PC-3 (cell line): ENCODE measurements around the gene TNFSF13B. TPM values are rescaled to one million over a fixed set of nuclear protein-coding genes. Genes with fewer than 3 reads are reported as not detected.

ENCODE experiments used
- ATAC-seq: fragments of 200-7000 bp; cut with Tn5 transposase; 2 replicates; pipeline ENCODE4 v1.9.1; 2020; ENCODE audit warnings: mild to moderate bottlenecking, moderate library complexity
- BruUV-seq: library from RNA; stranded (reverse); fragments of 400-500 nt; replicated peaks from 2 replicates; lab custom pipeline; 2021; lab: Mats Ljungman, UMichigan
- CTCF ChIA-PET: fragments of 300-600 bp; sonication (Branson Sonifier 250); formaldehyde crosslinking; loops from one replicate; lab custom pipeline; 2022; ENCODE audit warnings: antibody characterized with exemption; lab: Charles Lee
- POLR2A ChIA-PET: fragments of 300-600 bp; sonication (Branson Sonifier 250); formaldehyde crosslinking; loops from one replicate; lab custom pipeline; 2022; ENCODE audit warnings: antibody characterized with exemption; ENCODE audit not compliant: unreplicated experiment; lab: Charles Lee
- DNase-seq: peaks from one replicate; pipeline ENCODE4 v3.0.0-alpha.2; 2015
- H2AFZ ChIP-seq: fragments of 300-600 bp; sonication (generic); 2 replicates; pipeline ENCODE4 v1.6.0; 2016; ENCODE audit warnings: antibody characterized with exemption, low read length
- H3F3A ChIP-seq: fragments of 300-600 bp; sonication (generic); one replicate; pipeline ENCODE4 v1.6.0; 2017; ENCODE audit warnings: antibody characterized with exemption, low read length, control low read depth, mild to moderate bottlenecking; ENCODE audit not compliant: unreplicated experiment
- H3K27ac ChIP-seq: fragments of 300-600 bp; sonication (generic); 2 replicates; pipeline ENCODE4 v1.5.1; 2016; ENCODE audit warnings: mild to moderate bottlenecking, low read length
- H3K27me3 ChIP-seq: fragments of 300-600 bp; sonication (generic); 2 replicates; pipeline ENCODE4 v1.6.1; 2016; ENCODE audit warnings: low read length, mixed read lengths
- H3K36me3 ChIP-seq: fragments of 300-600 bp; sonication (generic); 2 replicates; pipeline ENCODE4 v1.6.1; 2016; ENCODE audit warnings: low read depth, mixed run types, low read length, mixed read lengths
- H3K4me1 ChIP-seq: fragments of 300-600 bp; sonication (generic); 2 replicates; pipeline ENCODE4 v1.5.1; 2016; ENCODE audit warnings: low read length; ENCODE audit not compliant: insufficient read depth
- H3K4me2 ChIP-seq: fragments of 300-600 bp; sonication (generic); 2 replicates; pipeline ENCODE4 v1.6.0; 2016; ENCODE audit warnings: low read length
- H3K4me3 ChIP-seq: fragments of 300-600 bp; sonication (generic); 2 replicates; pipeline ENCODE4 v1.5.1; 2016; ENCODE audit warnings: mild to moderate bottlenecking, low read length, mixed read lengths
- H3K79me2 ChIP-seq: fragments of 300-600 bp; sonication (generic); 2 replicates; pipeline ENCODE4 v1.6.1; 2017; ENCODE audit warnings: low read length, mixed read lengths
- H3K9ac ChIP-seq: fragments of 300-600 bp; sonication (generic); 2 replicates; pipeline ENCODE4 v1.6.0; 2016; ENCODE audit warnings: mild to moderate bottlenecking, low read length
- H3K9me2 ChIP-seq: fragments of 300-600 bp; sonication (generic); replicated peaks from 2 replicates; pipeline ENCODE4 v1.6.1; 2016; ENCODE audit warnings: mixed run types, low read length, mixed read lengths
- H3K9me3 ChIP-seq: fragments of 300-600 bp; sonication (generic); 2 replicates; pipeline ENCODE4 v1.6.1; 2016; ENCODE audit warnings: low read length, mixed read lengths
- H4K20me1 ChIP-seq: fragments of 300-600 bp; sonication (generic); 2 replicates; pipeline ENCODE4 v1.6.1; 2016; ENCODE audit warnings: low read length, mixed read lengths
- CTCF ChIP-seq: fragments of 300-600 bp; sonication (generic); conservative IDR thresholded peaks from 2 replicates; pipeline ENCODE4 v1.5.1; 2017; ENCODE audit warnings: antibody characterized with exemption, low read depth, mild to moderate bottlenecking, low read length
- EZH2 ChIP-seq: fragments of 300-600 bp; sonication (generic); IDR thresholded peaks from one replicate; pipeline ENCODE4 v1.6.1; 2017; ENCODE audit warnings: antibody characterized with exemption, mild to moderate bottlenecking, low read length; ENCODE audit not compliant: unreplicated experiment
- EZH2phosphoT487 ChIP-seq: fragments of 300-600 bp; sonication (generic); IDR thresholded peaks from 2 replicates; pipeline ENCODE4 v1.6.1; 2018; ENCODE audit warnings: mild to moderate bottlenecking, antibody characterized with exemption, low read length, borderline replicate concordance
- intact Hi-C: fragments of 100-400 bp; cut with micrococcal nuclease; formaldehyde crosslinking; loops from 2 replicates; pipeline ENCODE4 v1.9.0; 2023
- total RNA-seq: library from RNA; depleted of rRNA; stranded (reverse); fragments of >200 nt; gene quantifications from 2 replicates; pipeline ENCODE4 v1.2.3, GENCODE V29; 2014

Gene TNFSF13B
- total RNA-seq, 1 experiment from 2014 or later, result not detected

- Histone ChIP-seq H3K9ac (no peak overlapping the region), H3K4me3 (no peak overlapping the region), H3F3A (no peaks in the 10 kb centered on the region), H3K36me3 (no peaks in the 10 kb centered on the region), H3K27me3 (peaks cover 33% of the 10 kb centered on the region), H3K4me2 (no peak overlapping the region), H4K20me1 (no peaks in the 10 kb centered on the region), H3K79me2 (no peaks in the 10 kb centered on the region), H3K9me2 (no peaks in the 10 kb centered on the region), H2AFZ (no peak overlapping the region), H3K27ac (no peak overlapping the region), H3K4me1 (no peaks in the 10 kb centered on the region), H3K9me3 (no peaks in the 10 kb centered on the region)
- ATAC-seq (no peak), DNase-seq (no peak)
- intact Hi-C loops, result no loop called here
- TF ChIP-seq EZH2 (no peak), EZH2phosphoT487 (no peak), CTCF (no peak)
- ChIA-PET CTCF (no interaction called here), POLR2A (no interaction called here)
- BruUV-seq, result no TSS peak
These were observed 56.3 kb downstream of the TNFSF13B start for GRCh38 chr13:108325863-108326262.

- Histone ChIP-seq H3K27ac (no peak overlapping the region), H3K9me2 (no peaks in the 10 kb centered on the region), H4K20me1 (no peaks in the 10 kb centered on the region), H3K4me3 (no peak overlapping the region), H3K4me2 (no peak overlapping the region), H3K9me3 (no peaks in the 10 kb centered on the region), H3K4me1 (no peaks in the 10 kb centered on the region), H3F3A (no peaks in the 10 kb centered on the region), H3K36me3 (no peaks in the 10 kb centered on the region), H2AFZ (no peak overlapping the region), H3K27me3 (peaks cover 33% of the 10 kb centered on the region), H3K79me2 (no peaks in the 10 kb centered on the region), H3K9ac (no peak overlapping the region)
- intact Hi-C loops, result no loop called here
- BruUV-seq, result no TSS peak
- DNase-seq (no peak), ATAC-seq (no peak)
- ChIA-PET CTCF (no interaction called here), POLR2A (no interaction called here)
- no peak for TF ChIP-seq CTCF
- TF ChIP-seq EZH2, result no peak
- TF ChIP-seq EZH2phosphoT487, result no peak
These were observed 56.8 kb downstream of the TNFSF13B start for GRCh38 chr13:108326309-108326708.

- H2AFZ ChIP-seq, result no peak overlapping the region
- DNase-seq (no peak), ATAC-seq (no peak)
- no peak overlapping the region for H3K4me2 ChIP-seq
- no peak overlapping the region for H3K4me3 ChIP-seq
- H3K36me3 ChIP-seq, result no peaks in the 10 kb centered on the region
- H3F3A ChIP-seq, result no peaks in the 10 kb centered on the region
- no peaks in the 10 kb centered on the region for H3K9me3 ChIP-seq
- H3K9me2 ChIP-seq, result no peaks in the 10 kb centered on the region
- no peak overlapping the region for H3K27ac ChIP-seq
- ChIA-PET POLR2A (no interaction called here), CTCF (no interaction called here)
- H4K20me1 ChIP-seq, result no peaks in the 10 kb centered on the region
- intact Hi-C loops, result no loop called here
- no peak overlapping the region for H3K9ac ChIP-seq
- BruUV-seq, result no TSS peak
- H3K79me2 ChIP-seq, result no peaks in the 10 kb centered on the region
- H3K27me3 ChIP-seq, result peaks cover 28% of the 10 kb centered on the region
- TF ChIP-seq EZH2phosphoT487 (no peak), EZH2 (no peak), CTCF (no peak)
- H3K4me1 ChIP-seq, result no peaks in the 10 kb centered on the region
These were observed 59.3 kb downstream of the TNFSF13B start for GRCh38 chr13:108328848-108329247.
